ENCODE data around the gene INPP4B. TPM values are rescaled to one million over a fixed set of nuclear protein-coding genes. Genes with fewer than 3 reads are reported as not detected.

The INPP4B gene
- total RNA-seq, 1 experiment from 2014 or later, result 0.07 TPM

DNA sequence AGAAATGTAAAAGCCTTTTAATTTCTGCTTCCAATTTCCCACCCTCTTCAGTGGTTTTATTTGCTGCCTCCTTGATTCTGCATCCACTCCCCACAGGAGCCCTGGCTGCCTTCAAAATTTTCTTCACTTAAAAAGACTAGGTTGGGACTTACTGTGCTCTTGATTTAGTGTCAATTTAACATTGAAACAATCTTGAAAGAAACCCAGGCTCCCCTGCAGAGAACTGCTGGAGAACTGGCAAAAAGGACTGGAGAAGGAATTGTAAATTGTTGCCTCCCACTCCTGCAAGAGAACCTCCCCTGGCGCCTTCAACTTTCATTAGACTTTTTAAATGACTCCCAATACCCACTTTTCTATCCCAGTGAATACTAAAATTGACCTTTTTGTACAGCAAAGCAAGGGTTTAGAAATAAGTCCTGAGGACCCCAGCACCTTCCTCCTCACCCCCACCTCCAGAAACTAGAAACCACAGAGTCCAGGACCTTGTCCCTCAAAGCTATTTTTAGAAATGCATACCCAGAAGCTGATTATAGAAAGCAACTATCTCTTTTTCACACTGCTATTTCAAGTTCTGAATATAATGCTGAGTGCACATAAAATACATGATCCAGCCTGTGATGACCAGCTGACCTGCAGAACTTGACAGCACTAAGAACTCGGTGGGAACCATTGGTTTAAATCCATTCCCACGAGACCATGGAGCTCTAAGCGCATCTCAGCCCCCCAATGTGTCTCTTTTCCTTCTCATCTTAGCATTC lies 155.5 kb downstream of the INPP4B start:
- Mint-ChIP-seq H3K9me3 (no peaks in the 10 kb centered on the region), H3K36me3 (ENCODE audit: insufficient read depth in 1 of 3, low read depth in 3 of 3) (no peaks in the 10 kb centered on the region), H3K27ac (no peak overlapping the region; a peak in 1 of 7 replicates), H3K4me1 (peaks cover 10 to 11% of the 10 kb centered on the region in 2 experiments), H3K27me3 (ENCODE audit: low read depth) (no peaks in the 10 kb centered on the region; the same call in 1 of the 2 replicates), H3K4me3 (no peak overlapping the region)
- H3K4me2 ChIP-seq (ENCODE audit: insufficient read depth, insufficient read length, low read length), result no peak overlapping the region
- no peak overlapping the region for H2BK12ac ChIP-seq (ENCODE audit: insufficient read length, low read depth, low read length)
- no peaks in the 10 kb centered on the region for H3K27me3 ChIP-seq (ENCODE audit: insufficient read depth, low read length)
- no peak overlapping the region for H3K23ac ChIP-seq (ENCODE audit: insufficient read length, low read depth, low read length)
- TF ChIP-seq, protein P1, sequence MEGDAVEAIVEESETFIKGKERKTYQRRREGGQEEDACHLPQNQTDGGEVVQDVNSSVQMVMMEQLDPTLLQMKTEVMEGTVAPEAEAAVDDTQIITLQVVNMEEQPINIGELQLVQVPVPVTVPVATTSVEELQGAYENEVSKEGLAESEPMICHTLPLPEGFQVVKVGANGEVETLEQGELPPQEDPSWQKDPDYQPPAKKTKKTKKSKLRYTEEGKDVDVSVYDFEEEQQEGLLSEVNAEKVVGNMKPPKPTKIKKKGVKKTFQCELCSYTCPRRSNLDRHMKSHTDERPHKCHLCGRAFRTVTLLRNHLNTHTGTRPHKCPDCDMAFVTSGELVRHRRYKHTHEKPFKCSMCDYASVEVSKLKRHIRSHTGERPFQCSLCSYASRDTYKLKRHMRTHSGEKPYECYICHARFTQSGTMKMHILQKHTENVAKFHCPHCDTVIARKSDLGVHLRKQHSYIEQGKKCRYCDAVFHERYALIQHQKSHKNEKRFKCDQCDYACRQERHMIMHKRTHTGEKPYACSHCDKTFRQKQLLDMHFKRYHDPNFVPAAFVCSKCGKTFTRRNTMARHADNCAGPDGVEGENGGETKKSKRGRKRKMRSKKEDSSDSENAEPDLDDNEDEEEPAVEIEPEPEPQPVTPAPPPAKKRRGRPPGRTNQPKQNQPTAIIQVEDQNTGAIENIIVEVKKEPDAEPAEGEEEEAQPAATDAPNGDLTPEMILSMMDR (conservative IDR thresholded peaks at IDR 0.05), result no peak
- no peak overlapping the region for H4K5ac ChIP-seq (ENCODE audit: insufficient read length, low read depth, low read length)
- H2BK15ac ChIP-seq (ENCODE audit: low read depth, low read length), result no peak overlapping the region
- no peak overlapping the region for H3T11ph ChIP-seq (ENCODE audit: low read length)
- no peaks in the 10 kb centered on the region for H3K79me2 ChIP-seq (ENCODE audit: insufficient read depth, low read length)
- no peak overlapping the region for H2AK5ac ChIP-seq (ENCODE audit: insufficient read length, low read length)
- no peaks in the 10 kb centered on the region for H3K9me3 ChIP-seq (ENCODE audit: control insufficient read depth, low read depth, low read length)
- no peak overlapping the region for H3K56ac ChIP-seq (ENCODE audit: insufficient read length, low read depth, low read length)
- no peak overlapping the region for H3K27ac ChIP-seq (ENCODE audit: insufficient read length, low read depth, low read length)
- no peak overlapping the region for H4K91ac ChIP-seq (ENCODE audit: insufficient read length, low read depth, low read length)
- no peaks in the 10 kb centered on the region for H3K4me1 ChIP-seq (ENCODE audit: insufficient read depth, low read length)
- no peak overlapping the region for H3K18ac ChIP-seq (ENCODE audit: insufficient read length, low read depth, low read length)
- no peak for DNase-seq
- no peak overlapping the region for H3K9ac ChIP-seq (ENCODE audit: extremely low read depth, insufficient read length, low read length)
- no peak overlapping the region for H2BK20ac ChIP-seq (ENCODE audit: low read depth, low read length, poor library complexity, severe bottlenecking)
- no peak overlapping the region for H2BK120ac ChIP-seq (ENCODE audit: low read depth, low read length, poor library complexity, severe bottlenecking)
- H3K14ac ChIP-seq (ENCODE audit: insufficient read depth, low read length), result no peak overlapping the region
- no peaks in the 10 kb centered on the region for H4K20me1 ChIP-seq (ENCODE audit: control insufficient read depth, insufficient read depth, insufficient read length)
- WGBS (ENCODE audit: extremely low coverage, insufficient read length, low lambda C conversion rate), result no CpG with 5 or more reads among the region's 4 CpGs
- H2AFZ ChIP-seq (ENCODE audit: low read length), result no peak overlapping the region
- H3K4ac ChIP-seq (ENCODE audit: low read depth, low read length), result no peak overlapping the region
- no peak overlapping the region for H4K8ac ChIP-seq (replicated peaks; ENCODE audit: insufficient read length, low read depth, low read length)
- no peaks in the 10 kb centered on the region for H3K79me1 ChIP-seq (ENCODE audit: insufficient read depth, low read depth, low read length, poor library complexity, severe bottlenecking)
- H3K23me2 ChIP-seq (ENCODE audit: insufficient read length, low read depth, low read length, poor library complexity, severe bottlenecking), result no peaks in the 10 kb centered on the region
- no peak overlapping the region for H2BK5ac ChIP-seq (ENCODE audit: insufficient read length, low read length)

All from H9 (cell line).